ENCODE data around the gene FBXL20. TPM values are rescaled to one million over a fixed set of nuclear protein-coding genes. Genes with fewer than 3 reads are reported as not detected.

The FBXL20 gene
- total and polyA plus RNA-seq, 9 of the 15 experiments (the other 6 are each of a cell fraction or from before 2014, with no cell fraction given) = 1.8 to 15.1 (median 5.6) TPM

- intact Hi-C loops (cut with micrococcal nuclease) = no loop called here
- WGBS (ENCODE audit: insufficient coverage, low coverage, missing lambda C conversion rate) = 3% methylated on average over 4 of the region's 4 CpGs
Observed at GRCh38 chr17:39365242-39365641, 36.2 kb downstream of the FBXL20 start.

More at GRCh38 chr17:39365242-39365641, 36.2 kb downstream of the FBXL20 start:
- ATAC-seq (peak; percentile 18; the same call in 2 of the 3 replicates), FAIRE-seq (no peak), DNase-seq (ENCODE audit: extremely low read depth in 1 of 4, low spot score in 3 of 4) (no peak)
- Histone ChIP-seq H3K4me3 (peak overlapping the region; percentile 32; the same call in 1 of the 2 replicates), H3K4me1 (replicated peaks in 1 of 2; ENCODE audit: control insufficient read depth in 2 of 2, insufficient read depth in 2 of 2, low read length in 2 of 2) (peaks cover 4 to 14% of the 10 kb centered on the region in 2 experiments; a peak in 3 of 5 replicates), H2AFZ (ENCODE audit: low read depth, low read length) (peak overlapping the region; percentile 91), H3K9me3 (replicated peaks; ENCODE audit: control insufficient read depth, insufficient read depth, low read depth, low read length) (no peaks in the 10 kb centered on the region), H3K9me1 (ENCODE audit: control insufficient read depth, insufficient read depth, low read length) (no peaks in the 10 kb centered on the region), H3K27ac (ENCODE audit: extremely low read depth, low read depth, low read length) (peak overlapping the region; percentile 82), H3K4me2 (ENCODE audit: insufficient read depth, low read length) (peak overlapping the region; percentile 73), H3K9ac (ENCODE audit: insufficient read depth in 1 of 2, low read depth in 2 of 2, low read length in 2 of 2) (peak overlapping the region in 1 of 2 experiments; percentile 66; a peak in 3 of 4 replicates), H3K79me2 (ENCODE audit: control insufficient read depth, insufficient read depth, low read length) (peaks cover 43% of the 10 kb centered on the region), H3K36me3 (ENCODE audit: control insufficient read depth, insufficient read depth, low read length) (no peaks in the 10 kb centered on the region), H3K27me3 (ENCODE audit: control insufficient read depth in 2 of 2, insufficient read depth in 2 of 2, low read length in 2 of 2) (no peaks in the 10 kb centered on the region), H4K20me1 (replicated peaks; ENCODE audit: control insufficient read depth, insufficient read depth, low read length) (no peaks in the 10 kb centered on the region)
- in situ Hi-C loops (cut with MboI) = no loop called here
- peak; percentile 36; the same call in 1 of the 2 replicates for TF ChIP-seq ZNF316 (IDR thresholded peaks at IDR 0.05)
- no peak for TF ChIP-seq ZNF384 (IDR thresholded peaks at IDR 0.05; ENCODE audit: low read depth, low read length)
- no peak for TF ChIP-seq ZNF695 (CRISPR knock-in tag; IDR thresholded peaks at IDR 0.05)
- TF ChIP-seq TEAD1 (CRISPR knock-in tag; IDR thresholded peaks at IDR 0.05) = no peak
- TF ChIP-seq IRF2 (CRISPR knock-in tag; IDR thresholded peaks at IDR 0.05) = no peak
- no peak for TF ChIP-seq CTCF (IDR thresholded peaks at IDR 0.05 in 2 of 3, conservative IDR thresholded peaks at IDR 0.05 in 1 of 3; ENCODE audit: insufficient read depth in 2 of 3, low read depth in 1 of 3, low read length in 3 of 3)
- TF ChIP-seq ZMIZ1 (IDR thresholded peaks at IDR 0.05; ENCODE audit: low read depth in 2 of 2, low read length in 2 of 2) = no peak
- no peak for TF ChIP-seq ZNF431 (CRISPR knock-in tag; IDR thresholded peaks at IDR 0.05)
- 0 out of 2 replicates have a peak, but pooled peaks have one; percentile 24 for TF ChIP-seq ZBTB2 (IDR thresholded peaks at IDR 0.05)
- TF ChIP-seq PPARD (CRISPR knock-in tag; IDR thresholded peaks at IDR 0.05) = no peak
- 0 out of 2 replicates have a peak, but pooled peaks have one; percentile 29 for TF ChIP-seq POLR2H (tag; IDR thresholded peaks at IDR 0.05; ENCODE audit: low read depth)
- TF ChIP-seq ZNF77 (CRISPR knock-in tag; IDR thresholded peaks at IDR 0.05) = no peak
- no peak for TF ChIP-seq SP2 (IDR thresholded peaks at IDR 0.05; ENCODE audit: extremely low read depth, low read depth, low read length, poor library complexity, severe bottlenecking)
- ChIA-PET POLR2A (interaction anchor here (1.5 kb wide), 1 partner anchor 13 kb away, joined by 3 read pairs; no protein-coding TSS in a partner anchor), CTCF (ENCODE audit: low intra/inter-chr PET ratio) (no interaction called here)
- BruUV-seq (replicated peaks) = no TSS peak
